Right lobe of liver (tissue), 4 donors: ENCODE results near the gene PKIB.

Source experiments
- POLR2A ChIP-seq: fragments of 450-650 bp; IDR thresholded peaks from one replicate; pipeline ENCODE4 v1.6.1; 2017; ENCODE audit warnings: antibody characterized with exemption, mild to moderate bottlenecking
- TF ChIP-seq, protein P1 (sequence below), 4 donors: fragments of 200-600 bp in 3 of 4; fragments of 450-650 bp in 1 of 4; IDR thresholded peaks; one replicate each; pipeline versions ENCODE4 v1.5.1 to v1.8.0; 2016 to 2022; ENCODE audit warnings: antibody characterized with exemption in 4 of 4, mild to moderate bottlenecking in 2 of 4
- donor health status: DM: no; HTN: no; CAD: no.
- donor health status: DM: no; HTN: no; CAD: no.
- donor health status: DM: no; HTN: yes; CAD: no.

DNA sequence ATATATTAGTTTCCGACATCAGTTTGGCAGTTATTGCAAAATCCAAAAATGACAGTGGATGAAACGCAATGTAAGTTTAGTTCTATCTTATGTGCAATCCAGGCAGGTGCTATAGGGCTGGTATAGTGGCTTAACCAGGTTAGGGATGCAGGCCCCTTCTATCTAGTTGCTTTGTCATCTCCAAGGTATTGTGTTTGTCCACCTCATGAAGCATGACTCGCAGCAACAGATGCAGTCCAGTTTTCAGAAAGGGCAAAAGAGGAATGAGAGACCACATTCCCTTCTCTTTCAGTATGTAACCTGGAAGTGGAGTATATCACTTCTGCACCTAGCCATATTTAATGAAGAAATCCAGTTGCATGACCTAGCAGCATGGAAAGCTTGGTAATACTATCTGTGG lies 59.7 kb downstream of the PKIB start:
- TF ChIP-seq, protein P1, sequence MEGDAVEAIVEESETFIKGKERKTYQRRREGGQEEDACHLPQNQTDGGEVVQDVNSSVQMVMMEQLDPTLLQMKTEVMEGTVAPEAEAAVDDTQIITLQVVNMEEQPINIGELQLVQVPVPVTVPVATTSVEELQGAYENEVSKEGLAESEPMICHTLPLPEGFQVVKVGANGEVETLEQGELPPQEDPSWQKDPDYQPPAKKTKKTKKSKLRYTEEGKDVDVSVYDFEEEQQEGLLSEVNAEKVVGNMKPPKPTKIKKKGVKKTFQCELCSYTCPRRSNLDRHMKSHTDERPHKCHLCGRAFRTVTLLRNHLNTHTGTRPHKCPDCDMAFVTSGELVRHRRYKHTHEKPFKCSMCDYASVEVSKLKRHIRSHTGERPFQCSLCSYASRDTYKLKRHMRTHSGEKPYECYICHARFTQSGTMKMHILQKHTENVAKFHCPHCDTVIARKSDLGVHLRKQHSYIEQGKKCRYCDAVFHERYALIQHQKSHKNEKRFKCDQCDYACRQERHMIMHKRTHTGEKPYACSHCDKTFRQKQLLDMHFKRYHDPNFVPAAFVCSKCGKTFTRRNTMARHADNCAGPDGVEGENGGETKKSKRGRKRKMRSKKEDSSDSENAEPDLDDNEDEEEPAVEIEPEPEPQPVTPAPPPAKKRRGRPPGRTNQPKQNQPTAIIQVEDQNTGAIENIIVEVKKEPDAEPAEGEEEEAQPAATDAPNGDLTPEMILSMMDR (IDR thresholded peaks at IDR 0.05): no peak
- no peak for TF ChIP-seq POLR2A
